Lower leg skin (tissue), 3 donors: ENCODE measurements around the gene LIME1.

ENCODE experiments used
- CTCF ChIP-seq, 3 donors: fragments of 450-650 bp; IDR thresholded peaks; one replicate each; pipeline ENCODE4 v1.5.1; 2016; ENCODE audit warnings: antibody characterized with exemption in 3 of 3, mild to moderate bottlenecking in 3 of 3, moderate library complexity in 2 of 3
- POLR2A ChIP-seq, 2 donors: fragments of 450-650 bp; IDR thresholded peaks; one replicate each; pipeline ENCODE4 v1.6.1; 2016 to 2017; ENCODE audit warnings: antibody characterized with exemption in 2 of 2, mild to moderate bottlenecking in 1 of 2, moderate library complexity in 1 of 2

- TF ChIP-seq CTCF (IDR thresholded peaks at IDR 0.05) (no peak), POLR2A (IDR thresholded peaks at IDR 0.05) (no peak)
Observed at GRCh38 chr20:63694584-63695423, 41.7 kb upstream of the LIME1 start.
